GM11168 (cell line): ENCODE results near the gene RAD51D.

Source experiments
- in situ Hi-C: fragments of 300-500 bp; cut with MboI; formaldehyde crosslinking; loops from one replicate; pipeline ENCODE4 v1.12.0; 2022; ENCODE audit warnings: low sequenced_read_pairs; ENCODE audit not compliant: unreplicated experiment

The RAD51D gene

GRCh38 chr17:35101036-35101435, 18.6 kb downstream of the RAD51D start:
- in situ Hi-C loops = loop anchor here (25.0 kb wide), 2 partner anchors 564 to 664 kb away; no protein-coding TSS in a partner anchor

GRCh38 chr17:35099908-35100307, 19.8 kb downstream of the RAD51D start:
- in situ Hi-C loops = loop anchor here (10.0 to 25.0 kb wide), 3 partner anchors 115 to 663 kb away; partner anchors contain the start of gene LIG3

- in situ Hi-C loops = loop anchor here (10.0 kb wide), 1 partner anchor 113 kb away; the partner anchor contains the start of gene LIG3
Observed at GRCh38 chr17:35097776-35098175, 21.9 kb downstream of the RAD51D start.

- in situ Hi-C loops = loop anchor here (10.0 kb wide), 1 partner anchor 111 kb away; the partner anchor contains the start of gene LIG3
Observed at GRCh38 chr17:35095741-35096140, 23.9 kb downstream of the RAD51D start.

GRCh38 chr17:35094902-35095301, 24.8 kb downstream of the RAD51D start:
- in situ Hi-C loops = loop anchor here (10.0 kb wide), 1 partner anchor 110 kb away; the partner anchor contains the start of gene LIG3

- in situ Hi-C loops = loop anchor here (10.0 kb wide), 1 partner anchor 106 kb away; the partner anchor contains the start of gene LIG3
Observed at GRCh38 chr17:35090707-35091106, 29.0 kb downstream of the RAD51D start.

- in situ Hi-C loops = loop anchor here (10.0 kb wide), 1 partner anchor 105 kb away; the partner anchor contains the start of gene LIG3
Observed at GRCh38 chr17:35089586-35090296, 29.9 kb downstream of the RAD51D start.

- in situ Hi-C loops = no loop called here
Observed at GRCh38 chr17:35088881-35089585, 30.6 kb downstream of the RAD51D start.

- in situ Hi-C loops = no loop called here
Observed at GRCh38 chr17:35088356-35088880, 31.2 kb downstream of the RAD51D start.

GRCh38 chr17:35087731-35088355, 31.8 kb downstream of the RAD51D start:
- in situ Hi-C loops = no loop called here

- in situ Hi-C loops = no loop called here
Observed at GRCh38 chr17:35086931-35087573, 32.6 kb downstream of the RAD51D start.

GRCh38 chr17:35086164-35086563, 33.5 kb downstream of the RAD51D start:
- in situ Hi-C loops = no loop called here

GRCh38 chr17:35084987-35085386, 34.7 kb downstream of the RAD51D start:
- in situ Hi-C loops = no loop called here

GRCh38 chr17:35083071-35083470, 36.6 kb downstream of the RAD51D start:
- in situ Hi-C loops = no loop called here

- in situ Hi-C loops = no loop called here
Observed at GRCh38 chr17:35082073-35082657, 37.5 kb downstream of the RAD51D start.

GRCh38 chr17:35081638-35082037, 38.0 kb downstream of the RAD51D start:
- in situ Hi-C loops = no loop called here

- in situ Hi-C loops = no loop called here
Observed at GRCh38 chr17:35080536-35080935, 39.1 kb downstream of the RAD51D start.

- in situ Hi-C loops = no loop called here
Observed at GRCh38 chr17:35079547-35080423, 39.9 kb downstream of the RAD51D start.

GRCh38 chr17:35076874-35077273, 42.8 kb downstream of the RAD51D start:
- in situ Hi-C loops = no loop called here
